NB4 (cell line): Measurements from ENCODE around the gene EDAR.

Experiments used
- MYC ChIP-seq: IDR thresholded peaks from 2 replicates; pipeline ENCODE4 v1.6.1; 2011; ENCODE audit warnings: low read depth, low read length
- POLR2A ChIP-seq: IDR thresholded peaks from 2 replicates; pipeline ENCODE4 v1.6.1; 2011; ENCODE audit warnings: mild to moderate bottlenecking; ENCODE audit not compliant: insufficient read length; ENCODE audit errors: extremely low read depth
- TF ChIP-seq, protein P1 (sequence below): IDR thresholded peaks from one replicate; pipeline ENCODE4 v1.5.1; 2012; ENCODE audit warnings: low read depth, low read length

DNA sequence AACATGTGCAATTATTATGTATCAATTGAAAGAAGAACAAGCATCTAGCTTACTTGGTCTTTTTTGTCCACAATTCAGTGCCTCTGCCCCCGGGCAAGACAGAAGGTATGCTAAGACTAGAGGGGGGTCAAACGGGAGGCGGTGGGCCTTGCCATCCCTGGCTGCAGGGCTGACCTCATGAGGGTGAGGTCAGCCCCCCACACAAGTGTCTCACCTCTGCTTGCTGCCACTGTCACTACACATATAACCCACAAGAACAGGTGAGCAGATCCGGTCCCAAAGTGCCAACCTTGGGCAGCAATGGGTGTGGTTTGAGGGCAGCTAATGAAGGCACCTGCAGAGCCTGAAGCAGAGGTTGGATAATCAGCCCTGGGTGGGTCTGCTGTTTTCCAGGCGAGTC is 71.5 kb downstream of the EDAR start:
- TF ChIP-seq, protein P1, sequence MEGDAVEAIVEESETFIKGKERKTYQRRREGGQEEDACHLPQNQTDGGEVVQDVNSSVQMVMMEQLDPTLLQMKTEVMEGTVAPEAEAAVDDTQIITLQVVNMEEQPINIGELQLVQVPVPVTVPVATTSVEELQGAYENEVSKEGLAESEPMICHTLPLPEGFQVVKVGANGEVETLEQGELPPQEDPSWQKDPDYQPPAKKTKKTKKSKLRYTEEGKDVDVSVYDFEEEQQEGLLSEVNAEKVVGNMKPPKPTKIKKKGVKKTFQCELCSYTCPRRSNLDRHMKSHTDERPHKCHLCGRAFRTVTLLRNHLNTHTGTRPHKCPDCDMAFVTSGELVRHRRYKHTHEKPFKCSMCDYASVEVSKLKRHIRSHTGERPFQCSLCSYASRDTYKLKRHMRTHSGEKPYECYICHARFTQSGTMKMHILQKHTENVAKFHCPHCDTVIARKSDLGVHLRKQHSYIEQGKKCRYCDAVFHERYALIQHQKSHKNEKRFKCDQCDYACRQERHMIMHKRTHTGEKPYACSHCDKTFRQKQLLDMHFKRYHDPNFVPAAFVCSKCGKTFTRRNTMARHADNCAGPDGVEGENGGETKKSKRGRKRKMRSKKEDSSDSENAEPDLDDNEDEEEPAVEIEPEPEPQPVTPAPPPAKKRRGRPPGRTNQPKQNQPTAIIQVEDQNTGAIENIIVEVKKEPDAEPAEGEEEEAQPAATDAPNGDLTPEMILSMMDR = no peak
- TF ChIP-seq POLR2A (no peak), MYC (no peak)
